ENCODE measurements around the gene ZFP82. TPM values are rescaled to one million over a fixed set of nuclear protein-coding genes. Genes with fewer than 3 reads are reported as not detected.

ZFP82 gene
- total RNA-seq (10 to 100 TPM in 2 of 7 donors, 1 to 10 TPM in 5; 6.2 to 12.7 (median 8.1) TPM), polyA plus RNA-seq (1 to 10 TPM; 3.2 to 4.6 (median 3.5) TPM)
- long read RNA-seq, donor 1, full-length matches to known transcripts = 4 of 4 reads
- long read RNA-seq, donor 1, partial matches to known transcripts = 0 of 4 reads
- long read RNA-seq, donor 1, other reads (novel, unspliced or antisense) = 0 of 4 reads
- long read RNA-seq, donor 2, full-length matches to known transcripts = 6 of 6 reads
- long read RNA-seq, donor 2, partial matches to known transcripts = 0 of 6 reads
- long read RNA-seq, donor 2, other reads (novel, unspliced or antisense) = 0 of 6 reads

DNA sequence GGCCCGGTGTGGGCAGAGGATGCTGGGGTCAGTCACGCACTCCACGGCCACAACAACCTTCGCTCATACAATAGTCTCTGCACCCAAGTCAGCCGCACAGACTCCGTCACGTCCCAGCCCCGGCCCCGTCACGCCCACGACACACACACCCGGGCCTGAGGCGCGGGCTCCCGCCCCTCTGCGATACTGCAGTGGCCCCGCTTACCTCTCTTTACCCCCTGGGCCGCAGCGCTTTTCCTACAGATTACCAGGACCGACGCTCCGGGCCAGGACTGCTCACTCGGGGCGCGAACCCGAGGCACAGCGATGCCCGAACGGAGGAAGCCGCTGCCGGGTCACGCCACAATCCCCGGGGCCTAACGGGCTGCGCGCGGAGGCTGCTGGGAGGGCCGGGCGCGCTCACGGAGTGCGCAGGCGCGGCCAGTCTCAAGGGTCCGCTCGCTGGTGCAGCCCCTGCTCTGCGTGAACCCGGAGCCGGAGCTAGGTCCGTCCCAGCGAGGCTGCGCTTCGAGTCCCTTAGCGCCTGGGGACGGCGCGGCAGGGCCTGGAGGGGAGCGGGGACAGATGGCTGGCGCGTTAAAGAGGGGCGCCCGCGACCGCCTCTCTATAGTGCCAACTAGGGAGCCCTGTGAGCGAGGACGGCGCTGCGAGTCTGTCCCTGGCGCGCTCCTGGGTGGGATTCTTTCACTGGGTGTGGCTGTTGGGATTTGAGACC, at the start of gene ZFP82:
ZFP82 (minus strand) TSS at position 358 of the 715 bp plus-strand sequence. CDS start 8,855 bp downstream, outside the sequence.
- peak within 1 kb of the TSS; percentile 53 to 94 (median 67) for H3K4me3 ChIP-seq
- H3K27ac ChIP-seq = peak within 1 kb of the TSS; percentile 87 to 96 (median 92)
- H3K4me1 ChIP-seq = peaks cover 8 to 39% (median 24%) of the 10 kb centered on the region in 6 donors
- peaks cover 0 to 14% (median 0%) of the 10 kb centered on the region in 6 donors for H3K36me3 ChIP-seq
- DNase-seq = peak; percentile 94
- 0 to 4% (median 1%) methylated on average over 24 to 70 of the region's 70 CpGs for WGBS, 5 donors
- peak; percentile 89 to 93 (median 90) for TF ChIP-seq POLR2AphosphoS5 (IDR thresholded peaks at IDR 0.05)
- TF ChIP-seq, protein P1, sequence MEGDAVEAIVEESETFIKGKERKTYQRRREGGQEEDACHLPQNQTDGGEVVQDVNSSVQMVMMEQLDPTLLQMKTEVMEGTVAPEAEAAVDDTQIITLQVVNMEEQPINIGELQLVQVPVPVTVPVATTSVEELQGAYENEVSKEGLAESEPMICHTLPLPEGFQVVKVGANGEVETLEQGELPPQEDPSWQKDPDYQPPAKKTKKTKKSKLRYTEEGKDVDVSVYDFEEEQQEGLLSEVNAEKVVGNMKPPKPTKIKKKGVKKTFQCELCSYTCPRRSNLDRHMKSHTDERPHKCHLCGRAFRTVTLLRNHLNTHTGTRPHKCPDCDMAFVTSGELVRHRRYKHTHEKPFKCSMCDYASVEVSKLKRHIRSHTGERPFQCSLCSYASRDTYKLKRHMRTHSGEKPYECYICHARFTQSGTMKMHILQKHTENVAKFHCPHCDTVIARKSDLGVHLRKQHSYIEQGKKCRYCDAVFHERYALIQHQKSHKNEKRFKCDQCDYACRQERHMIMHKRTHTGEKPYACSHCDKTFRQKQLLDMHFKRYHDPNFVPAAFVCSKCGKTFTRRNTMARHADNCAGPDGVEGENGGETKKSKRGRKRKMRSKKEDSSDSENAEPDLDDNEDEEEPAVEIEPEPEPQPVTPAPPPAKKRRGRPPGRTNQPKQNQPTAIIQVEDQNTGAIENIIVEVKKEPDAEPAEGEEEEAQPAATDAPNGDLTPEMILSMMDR (IDR thresholded peaks at IDR 0.05 in 8 of 11, conservative IDR thresholded peaks at IDR 0.05 in 3 of 11) = no peak
- peak in 1 of 3 donors; percentile 36 for TF ChIP-seq POLR2A (IDR thresholded peaks at IDR 0.05)
- peaks cover 0 to 54% (median 21%) of the 10 kb centered on the region in 8 donors for H3K9me3 ChIP-seq
- intact Hi-C loops (cut with DNase I; ENCODE audit: low total_unique reads) = loop anchor here (5.0 kb wide), 1 partner anchor 69 kb away; the partner anchor contains the start of gene ZNF566
- peaks cover 0 to 26% (median 10%) of the 10 kb centered on the region in 7 donors for H3K27me3 ChIP-seq (replicated peaks in 1 of 7)

DNA sequence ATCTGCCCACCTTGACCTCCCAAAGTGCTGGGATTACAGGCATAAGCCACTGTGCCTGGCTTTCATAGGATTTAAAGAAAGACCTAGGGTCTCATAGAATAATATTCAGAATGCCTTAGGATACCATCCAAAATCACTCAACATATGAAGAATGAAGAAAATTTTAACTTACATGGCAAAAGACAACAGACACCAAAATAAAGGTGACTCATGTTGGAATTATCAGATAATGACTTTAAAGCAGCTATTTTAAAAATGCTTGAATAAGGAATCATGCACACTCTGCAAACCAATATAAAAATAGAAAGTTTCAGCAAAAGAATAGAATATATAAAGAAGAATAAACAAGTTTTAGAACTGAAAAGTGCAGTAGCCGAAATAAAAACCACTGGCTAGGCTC, 41.6 kb upstream of the ZFP82 start:
- H3K9me3 ChIP-seq = peaks cover 6 to 100% (median 90%) of the 10 kb centered on the region in 8 donors
- WGBS, 5 donors = 88 to 100% (median 96%) methylated on average over 1 of the region's 1 CpG
- H3K27me3 ChIP-seq (replicated peaks in 1 of 7) = no peaks in the 10 kb centered on the region
- DNase-seq = no peak
- no peak overlapping the region for H3K4me3 ChIP-seq
- no peaks in the 10 kb centered on the region for H3K4me1 ChIP-seq
- H3K27ac ChIP-seq = no peak overlapping the region
- H3K36me3 ChIP-seq = peaks cover 4 to 84% (median 26%) of the 10 kb centered on the region in 6 donors
- no peak for TF ChIP-seq POLR2AphosphoS5 (IDR thresholded peaks at IDR 0.05)
- no peak for TF ChIP-seq POLR2A (IDR thresholded peaks at IDR 0.05)
- TF ChIP-seq, protein P1 (IDR thresholded peaks at IDR 0.05 in 8 of 11, conservative IDR thresholded peaks at IDR 0.05 in 3 of 11) = no peak
- intact Hi-C loops (cut with DNase I; ENCODE audit: low total_unique reads) = no loop called here

DNA sequence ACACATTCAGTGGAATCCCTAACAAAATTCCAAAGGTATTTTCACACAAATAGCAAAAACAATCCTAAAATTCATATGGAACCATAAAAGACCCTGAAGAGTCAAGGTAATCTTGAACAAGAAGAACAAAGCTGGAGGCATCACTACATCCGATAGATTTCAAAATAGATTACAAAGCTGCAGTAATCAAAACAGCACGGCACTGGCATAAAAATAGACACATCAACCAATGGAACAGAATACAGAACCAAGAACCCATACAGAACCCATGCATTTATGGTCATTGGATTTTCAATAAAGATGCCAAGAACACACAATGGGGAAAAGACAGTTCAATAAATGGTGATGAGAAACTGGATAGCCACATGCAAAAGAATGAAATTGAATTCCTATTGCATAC, 38.4 kb upstream of the ZFP82 start:
- Histone ChIP-seq H3K9me3 (peaks cover 15 to 100% (median 100%) of the 10 kb centered on the region in 8 donors), H3K36me3 (peaks cover 16 to 86% (median 42%) of the 10 kb centered on the region in 6 donors), H3K4me1 (no peaks in the 10 kb centered on the region), H3K27me3 (replicated peaks in 1 of 7) (no peaks in the 10 kb centered on the region), H3K4me3 (no peak overlapping the region), H3K27ac (no peak overlapping the region)
- WGBS, 5 donors = 89 to 99% (median 94%) methylated on average over 2 of the region's 2 CpGs
- TF ChIP-seq, protein P1 (IDR thresholded peaks at IDR 0.05 in 8 of 11, conservative IDR thresholded peaks at IDR 0.05 in 3 of 11) = no peak
- no peak for TF ChIP-seq POLR2AphosphoS5 (IDR thresholded peaks at IDR 0.05)
- no peak for TF ChIP-seq POLR2A (IDR thresholded peaks at IDR 0.05)
- intact Hi-C loops (cut with DNase I; ENCODE audit: low total_unique reads) = no loop called here
- DNase-seq = no peak

Measured in spleen (tissue), 13 donors.